Measurements from ENCODE around the gene DAPK2. TPM values are rescaled to one million over a fixed set of nuclear protein-coding genes. Genes with fewer than 3 reads are reported as not detected.

The DAPK2 gene
- total and polyA plus RNA-seq, 2 of the 4 experiments (the other 2 are of a cell fraction): 0.34 to 0.36 TPM

DNA sequence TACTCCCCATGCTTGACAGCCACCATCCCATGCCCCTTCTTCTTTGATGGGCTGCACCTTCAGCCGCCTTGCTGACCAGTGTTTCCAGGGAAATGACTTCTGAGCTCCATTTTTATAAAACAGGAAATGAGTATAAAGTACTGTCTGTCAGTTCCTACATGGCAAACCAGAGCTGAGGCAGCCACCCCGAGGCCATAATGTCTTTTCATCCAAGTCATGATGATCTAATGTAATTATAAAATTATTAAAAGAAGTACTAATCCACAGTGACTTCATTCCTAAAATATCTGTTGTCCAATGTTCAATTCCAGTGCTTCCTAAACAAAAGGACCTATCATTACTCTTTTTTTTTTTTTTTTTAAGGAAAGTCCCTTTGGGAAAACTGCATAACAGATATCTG lies 137.3 kb downstream of the DAPK2 start:
- H4K91ac ChIP-seq (ENCODE audit: insufficient read depth, low read depth, low read length): no peak overlapping the region
- no peak overlapping the region for H3K9ac ChIP-seq (ENCODE audit: low read depth, low read length)
- no TSS peak for BruUV-seq (replicated peaks)
- peaks cover 11% of the 10 kb centered on the region; the same call in 1 of the 2 replicates for H3K4me1 ChIP-seq (ENCODE audit: control insufficient read depth, insufficient read depth, low read length)
- intact Hi-C loops (cut with micrococcal nuclease): no loop called here
- H2AFZ ChIP-seq (replicated peaks; ENCODE audit: low read length, poor library complexity): peak overlapping the region; percentile 63
- H3K27me3 ChIP-seq (ENCODE audit: control insufficient read depth, insufficient read depth, low read length): peaks cover 7% of the 10 kb centered on the region; the same call in 1 of the 2 replicates
- H3K56ac ChIP-seq (ENCODE audit: extremely low read depth, insufficient read depth, low read length): no peak overlapping the region
- H4K8ac ChIP-seq (ENCODE audit: low read depth in 2 of 2, low read length in 2 of 2): no peak overlapping the region
- H3K36me3 ChIP-seq (ENCODE audit: control insufficient read depth, insufficient read depth, low read length): no peaks in the 10 kb centered on the region
- ATAC-seq (ENCODE audit: low read depth) (no peak), DNase-seq (peak; percentile 43)
- peak overlapping the region; percentile 57; the same call in 1 of the 2 replicates for H2AK5ac ChIP-seq (ENCODE audit: low read depth, low read length)
- H2BK20ac ChIP-seq (ENCODE audit: low read depth, low read length): no peak overlapping the region
- H2BK15ac ChIP-seq (ENCODE audit: low read depth, low read length): no peak overlapping the region
- H3K23ac ChIP-seq (ENCODE audit: low read depth, low read length): peak overlapping the region; percentile 75; the same call in 1 of the 2 replicates
- H3K27ac ChIP-seq (ENCODE audit: insufficient read depth, low read length): no peak overlapping the region
- no peaks in the 10 kb centered on the region for H3K79me1 ChIP-seq (ENCODE audit: low read depth in 1 of 2, low read length in 2 of 2)
- H2BK120ac ChIP-seq (ENCODE audit: low read depth, low read length): no peak overlapping the region
- ChIA-PET POLR2A (ENCODE audit: unreplicated experiment) (no interaction called here), CTCF (interaction anchor here (0.6 kb wide), 1 partner anchor 27 kb away, joined by 7 read pairs; no protein-coding TSS in a partner anchor)
- WGBS, 2 experiments (ENCODE audit: extremely low coverage in 2 of 2, insufficient read length in 1 of 2): no CpG with 5 or more reads among the region's 2 CpGs
- TF ChIP-seq RCOR1 (IDR thresholded peaks at IDR 0.05; ENCODE audit: insufficient replicate concordance, low read length): no peak
- no peak for TF ChIP-seq POLR2A (IDR thresholded peaks at IDR 0.05; ENCODE audit: low read depth, low read length)
- no peak for TF ChIP-seq CHD1 (IDR thresholded peaks at IDR 0.05; ENCODE audit: low read depth, low read length)
- no peak for TF ChIP-seq RFX5 (IDR thresholded peaks at IDR 0.05; ENCODE audit: low read depth, low read length)
- no peak for TF ChIP-seq SMC3 (IDR thresholded peaks at IDR 0.05; ENCODE audit: low read depth, low read length)
- TF ChIP-seq FOS (IDR thresholded peaks at IDR 0.05; ENCODE audit: low read depth, low read length): no peak
- H3K9me3 ChIP-seq (ENCODE audit: control insufficient read depth, insufficient read depth, low read length): no peaks in the 10 kb centered on the region
- peak overlapping the region; percentile 29; the same call in 1 of the 2 replicates for H3K14ac ChIP-seq (replicated peaks; ENCODE audit: low read depth, low read length)
- H4K20me1 ChIP-seq (ENCODE audit: insufficient read depth, low read length): no peaks in the 10 kb centered on the region
- no peak overlapping the region for H2BK5ac ChIP-seq (ENCODE audit: low read depth, low read length, poor library complexity, severe bottlenecking)
- no peak overlapping the region for H2AK9ac ChIP-seq (replicated peaks; ENCODE audit: low read depth, low read length, poor library complexity)
- H4K5ac ChIP-seq (ENCODE audit: low read depth, low read length): no peak overlapping the region
- no peak overlapping the region for H3K4ac ChIP-seq (ENCODE audit: low read depth, low read length)
- dilution Hi-C loops (cut with HindIII; ENCODE audit: low sequenced_read_pairs, unreplicated experiment): no loop called here
- H3K9me1 ChIP-seq (ENCODE audit: insufficient read depth, low read length): no peaks in the 10 kb centered on the region
- no peak overlapping the region for H3K18ac ChIP-seq (ENCODE audit: low read depth, low read length)
- no peak overlapping the region for H3K4me2 ChIP-seq (ENCODE audit: low read depth, low read length)
- no peak overlapping the region for H3K4me3 ChIP-seq (ENCODE audit: insufficient read depth, low read depth, low read length)
- in situ Hi-C loops (cut with MboI; ENCODE audit: low sequenced_read_pairs): no loop called here
